ENCODE measurements around the gene PRDM11.
"Not testable (repeated sequence)": the region's sequence is repeated elsewhere in the genome, so short reads cannot be mapped to it uniquely, and the experiment has no call there.

PRDM11 gene

DNA sequence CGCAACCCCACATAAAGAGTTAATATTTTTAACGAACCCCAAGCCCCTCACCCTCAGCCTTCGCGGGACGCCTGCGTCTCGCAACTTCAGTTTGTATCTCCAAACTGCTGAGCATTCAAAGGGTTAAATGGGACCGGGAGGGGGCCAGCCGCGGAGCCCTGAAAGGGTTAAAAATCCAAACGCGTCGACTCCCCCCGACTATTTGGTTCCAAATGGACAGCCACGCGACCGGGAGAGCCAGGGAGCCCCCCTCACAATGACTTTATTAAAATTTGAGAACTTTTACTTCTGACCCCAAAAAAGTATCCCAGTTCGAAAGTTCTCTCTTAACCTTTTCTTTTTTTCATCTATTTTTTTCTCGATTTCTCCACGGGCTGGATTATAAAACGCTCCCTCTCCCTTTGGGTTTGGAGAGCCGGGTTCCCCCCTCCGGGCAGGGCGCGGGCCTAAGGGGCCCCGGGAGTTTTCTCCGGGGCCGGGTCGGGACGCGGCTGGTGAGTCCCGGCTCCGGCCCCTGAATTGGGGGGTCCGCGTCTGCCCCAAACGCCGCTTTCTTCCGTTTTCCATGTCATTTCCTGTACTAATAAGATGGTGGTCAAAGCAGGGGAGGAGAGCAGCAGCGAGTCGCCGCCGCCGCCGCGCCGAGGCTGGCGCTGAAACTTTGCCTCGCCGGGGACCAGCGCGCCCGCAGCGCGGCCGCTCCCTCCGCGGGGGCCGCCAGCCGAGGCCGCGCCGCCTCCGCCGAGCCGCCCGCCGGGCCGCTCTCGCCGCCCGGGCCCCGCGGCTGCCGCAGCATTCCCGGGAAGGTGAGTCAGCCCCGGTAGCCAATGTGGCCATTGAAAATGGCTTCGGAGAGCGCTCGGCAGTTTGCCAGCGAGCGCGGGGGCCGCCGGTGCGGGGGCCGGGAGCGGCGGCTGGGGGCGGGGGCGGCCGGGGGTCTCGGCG lies at the start of gene PRDM11:
PRDM11 (plus strand) TSS at position 568 of the 945 bp plus-strand sequence. CDS start 35,128 bp downstream, outside the sequence.
- peak; percentile 74 for DNase-seq

DNA sequence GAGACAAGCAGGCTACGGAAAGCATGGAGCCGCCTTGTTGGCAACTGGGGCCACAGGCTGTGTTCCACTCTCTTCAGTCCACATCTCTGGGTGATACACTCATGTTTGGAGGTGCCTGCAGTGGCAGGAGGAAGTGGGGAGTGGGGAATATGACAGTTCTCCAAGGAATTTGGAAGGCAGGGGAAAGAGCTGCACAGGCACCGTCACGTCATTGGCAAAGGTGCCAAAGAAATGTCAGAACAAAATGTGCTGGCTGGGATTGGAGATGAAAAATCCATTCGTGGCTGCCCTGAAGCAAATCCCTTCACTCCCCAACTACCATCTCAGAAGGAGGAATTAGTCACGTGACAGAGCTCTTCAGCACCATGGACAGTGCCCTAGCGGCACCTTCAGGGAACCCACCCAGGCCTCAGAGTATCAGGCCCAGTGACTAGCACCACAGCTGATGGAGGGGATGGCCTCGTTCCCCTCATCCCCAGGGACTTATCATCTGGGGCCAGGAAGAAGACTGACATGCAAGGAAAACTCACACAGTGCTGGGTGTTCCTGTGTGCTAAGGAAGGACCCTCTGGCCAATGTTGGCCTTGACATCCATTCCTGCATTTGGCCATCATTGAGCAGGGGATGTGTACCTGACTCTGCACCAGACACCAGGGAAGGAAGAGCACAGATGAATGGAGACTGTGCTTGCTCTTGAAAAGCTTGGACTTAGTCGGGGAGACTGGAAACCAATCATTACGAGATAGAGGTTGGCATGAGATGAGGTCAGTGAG lies 48.5 kb upstream of the PRDM11 start:
- no peak for DNase-seq

DNA sequence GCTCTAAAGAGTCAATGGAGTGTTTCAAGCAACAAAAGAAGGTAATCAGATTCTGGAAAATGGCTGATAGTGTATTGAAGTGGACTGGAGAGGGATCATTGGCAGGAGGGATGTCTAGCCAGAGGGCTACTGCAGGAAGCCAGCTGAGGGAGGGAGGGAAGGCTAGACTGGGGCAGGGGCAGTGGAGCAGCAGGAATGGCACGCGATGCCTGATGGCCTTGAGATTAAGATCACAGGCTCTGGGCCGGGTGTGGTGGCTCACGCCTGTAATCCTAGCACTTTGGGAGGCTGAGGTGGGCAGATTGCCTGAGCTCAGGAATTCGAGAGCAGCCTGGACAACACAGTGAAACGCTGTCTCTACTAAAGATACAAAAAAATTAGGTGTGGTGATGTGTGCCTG lies 47.5 kb upstream of the PRDM11 start:
- no peak for DNase-seq

DNA sequence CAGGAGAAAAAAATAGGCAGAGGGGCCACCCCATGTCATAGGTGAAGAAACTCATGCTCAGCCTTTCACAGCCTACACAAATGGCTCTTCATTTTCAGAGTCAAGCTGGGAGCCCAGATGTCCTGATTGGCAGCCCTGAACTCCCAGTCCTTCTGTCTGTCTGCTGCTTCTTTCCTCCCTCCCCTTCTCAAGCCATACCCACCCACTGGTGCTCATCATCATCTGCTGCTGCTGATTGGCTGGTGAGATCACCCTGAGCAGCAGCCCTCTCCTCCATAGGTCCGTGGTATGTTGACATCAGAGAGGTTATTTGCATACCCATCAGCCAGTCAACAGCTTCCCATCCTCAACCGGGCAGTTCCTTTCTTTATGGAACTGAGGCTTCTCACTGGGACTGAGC lies 46.1 kb upstream of the PRDM11 start:
- DNase-seq: no peak

DNA sequence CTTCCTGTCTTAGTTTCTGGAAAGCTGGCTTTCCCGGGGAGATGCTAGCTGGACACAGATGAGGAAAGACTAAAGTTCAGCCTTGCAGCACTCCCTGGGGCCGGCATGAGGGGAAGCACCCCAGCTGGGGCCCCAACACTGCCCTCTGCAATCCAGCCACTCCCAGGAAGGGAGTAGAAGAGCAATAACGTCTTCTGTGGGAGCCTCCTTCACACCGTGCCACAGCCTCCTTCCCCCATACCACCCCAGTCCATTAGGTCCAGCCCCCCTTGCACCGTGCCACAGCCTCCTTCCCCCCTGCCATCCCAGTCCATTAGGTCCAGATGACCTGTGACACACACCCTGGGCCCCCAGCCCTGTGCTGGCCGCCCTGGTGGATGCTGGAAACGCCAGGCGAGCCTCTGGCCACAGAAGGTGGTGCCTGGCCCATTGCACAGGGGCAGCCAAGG lies 44.1 kb upstream of the PRDM11 start:
- no peak for DNase-seq

DNA sequence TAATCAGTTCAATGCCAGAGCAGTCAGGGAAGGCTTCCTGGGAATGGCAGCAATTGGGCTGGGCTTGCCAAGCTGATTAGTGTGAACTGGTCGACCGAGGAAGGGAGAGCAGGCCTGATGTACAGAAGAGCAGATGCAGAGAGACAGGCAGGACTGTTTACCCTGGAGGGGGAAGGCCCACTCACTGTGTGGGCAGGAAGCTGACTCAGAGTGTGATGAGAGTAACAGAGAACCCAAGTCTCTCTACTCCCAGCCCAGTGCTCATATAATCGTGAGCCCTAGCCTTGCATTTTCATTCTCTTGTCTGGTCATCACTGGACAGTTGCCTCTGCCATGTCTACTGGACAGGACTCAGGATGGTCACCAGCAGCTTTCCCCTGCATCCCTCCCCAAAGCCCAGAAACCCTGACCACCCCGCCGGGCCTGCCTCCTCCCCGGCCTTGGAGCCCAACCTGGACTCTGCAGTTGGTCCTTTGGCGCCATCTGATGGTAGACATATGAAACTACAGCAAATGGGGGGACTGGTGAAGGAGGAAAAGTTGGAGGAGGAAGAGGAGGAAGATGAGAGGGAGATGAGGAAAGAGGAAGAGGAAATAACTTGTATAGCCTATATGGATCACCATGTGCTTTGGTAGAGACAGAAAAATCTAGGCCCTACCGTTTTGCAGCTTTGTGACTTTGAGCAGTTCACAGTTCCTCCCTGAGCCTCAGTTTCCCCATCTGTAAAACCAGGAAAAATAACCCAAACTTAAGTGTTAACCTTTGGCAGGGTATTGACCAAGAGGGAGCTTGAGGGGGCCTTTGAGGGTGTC lies 43.4 kb upstream of the PRDM11 start:
- DNase-seq: no peak

DNA sequence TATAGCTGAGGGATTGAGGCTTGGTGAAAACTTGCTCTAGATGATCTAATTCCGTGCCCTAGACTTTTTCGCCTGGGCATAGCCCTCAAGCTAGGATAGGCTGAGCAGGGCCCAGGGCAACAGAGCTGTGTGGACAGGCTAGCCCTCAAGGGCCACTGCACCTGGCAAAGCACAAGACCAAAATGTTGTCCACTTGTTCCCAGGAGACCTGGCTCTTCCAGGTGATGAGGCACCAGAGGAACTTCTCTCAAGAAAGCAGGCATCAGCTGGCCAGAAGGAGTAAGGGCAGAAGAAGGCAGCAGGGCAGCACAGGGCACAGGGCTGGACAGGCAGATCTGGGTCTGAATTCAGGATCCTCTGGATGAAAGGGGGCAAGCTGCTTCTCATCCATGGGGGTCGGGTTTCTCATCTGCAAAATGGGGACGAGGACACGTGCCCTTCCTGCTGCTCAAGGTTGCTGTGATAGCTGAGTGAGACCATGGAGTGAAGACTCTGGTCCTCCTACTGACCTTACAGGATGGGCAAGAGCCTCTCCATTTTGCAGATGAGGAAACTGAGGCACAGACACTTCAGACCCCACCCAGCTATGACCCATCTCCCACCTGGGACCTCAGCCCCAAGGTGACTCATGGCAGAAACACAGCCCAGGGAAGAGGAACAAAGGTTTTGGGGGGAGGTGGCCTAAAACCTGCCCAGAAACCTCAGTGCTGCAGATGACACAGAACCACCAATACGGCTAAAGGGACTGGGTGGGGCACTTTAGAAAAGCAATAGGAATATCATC lies 42.2 kb upstream of the PRDM11 start:
- no peak for DNase-seq

DNA sequence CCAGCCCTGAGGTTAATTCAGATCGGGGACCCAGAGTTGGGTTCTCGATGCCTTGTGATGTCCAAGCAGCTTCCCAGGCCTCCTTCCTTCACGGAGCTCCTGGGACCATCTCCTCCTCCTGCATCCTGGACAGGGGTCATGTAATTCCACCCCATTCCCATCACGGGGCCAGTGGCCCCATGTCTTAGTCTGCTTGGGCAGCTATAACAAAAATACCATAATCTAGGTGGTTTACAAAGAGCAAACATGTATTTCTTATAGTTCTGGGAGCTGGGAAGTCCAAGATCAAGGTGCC lies 41.7 kb upstream of the PRDM11 start:
- DNase-seq: no peak

DNA sequence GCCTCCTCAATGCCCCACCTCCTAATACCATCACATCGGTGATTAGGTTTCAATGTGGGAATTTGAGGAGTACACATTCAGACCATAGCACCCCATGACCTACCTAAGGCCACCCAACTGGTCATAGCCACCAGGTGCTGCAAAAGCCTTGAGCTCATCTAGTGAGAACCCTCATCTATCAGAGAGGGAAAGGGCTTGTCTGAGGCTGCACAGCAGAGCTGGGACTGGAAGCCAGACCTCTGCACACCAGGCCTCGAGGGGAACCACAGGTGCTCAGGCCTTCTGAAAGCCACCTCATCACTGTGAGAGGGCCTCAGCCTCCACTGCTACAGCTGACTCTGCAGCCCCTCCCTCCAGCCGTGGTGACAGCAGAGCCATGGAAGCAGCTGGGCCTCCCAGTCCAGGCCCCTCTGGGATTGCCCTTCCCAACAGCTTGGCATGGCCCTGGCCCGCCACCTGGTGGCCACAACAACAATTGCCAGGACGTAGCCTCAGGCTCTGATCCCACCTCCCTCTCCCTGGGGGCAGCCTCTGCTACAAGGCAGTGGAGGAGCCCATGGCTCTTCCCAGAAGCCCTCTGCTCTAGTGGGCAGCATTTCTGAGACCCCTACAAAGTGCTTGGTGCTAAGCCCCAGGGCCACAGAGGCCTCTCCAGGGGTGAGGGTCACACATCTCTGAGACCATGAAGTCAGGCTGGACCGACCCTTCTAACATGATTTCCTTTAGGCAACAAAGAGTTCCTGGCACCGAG lies 41.0 kb upstream of the PRDM11 start:
- DNase-seq: peak; percentile 18

DNA sequence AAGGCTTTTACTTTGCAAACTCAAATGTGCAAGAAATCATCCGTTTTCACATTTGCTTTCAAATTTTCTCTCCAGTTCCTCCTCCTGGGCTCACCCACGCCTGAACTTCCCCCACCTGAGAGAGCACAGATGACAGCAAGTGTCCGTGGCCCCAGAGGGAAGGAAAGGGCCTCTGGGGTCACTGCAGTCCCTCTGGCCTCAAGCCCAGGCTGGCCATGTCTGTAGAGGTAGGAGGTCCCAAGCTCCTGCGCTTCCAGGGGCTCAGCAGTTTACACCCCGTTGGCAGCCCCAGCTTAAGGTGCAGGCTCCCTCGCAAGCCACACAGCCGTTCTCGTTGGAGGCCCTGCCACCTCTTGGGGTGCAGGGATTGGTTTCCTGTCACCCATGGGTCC lies 40.5 kb upstream of the PRDM11 start:
- DNase-seq: no peak

DNA sequence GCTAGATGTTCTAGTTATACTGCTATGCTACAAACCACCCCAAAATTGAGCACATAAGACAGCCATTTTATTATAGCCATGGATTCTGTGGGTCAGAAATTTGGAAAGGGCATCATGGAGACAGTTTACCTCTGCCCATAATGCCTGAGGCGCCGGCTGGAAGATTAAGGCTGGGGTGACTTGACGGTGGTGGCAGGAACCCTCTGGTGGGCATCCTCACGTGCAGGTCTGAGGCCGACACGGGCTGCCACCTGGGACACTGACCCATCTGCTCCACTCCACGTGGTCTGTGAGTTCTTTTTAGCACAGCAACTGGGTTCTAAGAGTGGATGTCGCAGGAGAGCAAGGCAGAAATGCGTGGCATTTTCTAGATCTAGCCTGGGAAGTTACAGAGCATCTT lies 40.0 kb upstream of the PRDM11 start:
- no peak for DNase-seq

DNA sequence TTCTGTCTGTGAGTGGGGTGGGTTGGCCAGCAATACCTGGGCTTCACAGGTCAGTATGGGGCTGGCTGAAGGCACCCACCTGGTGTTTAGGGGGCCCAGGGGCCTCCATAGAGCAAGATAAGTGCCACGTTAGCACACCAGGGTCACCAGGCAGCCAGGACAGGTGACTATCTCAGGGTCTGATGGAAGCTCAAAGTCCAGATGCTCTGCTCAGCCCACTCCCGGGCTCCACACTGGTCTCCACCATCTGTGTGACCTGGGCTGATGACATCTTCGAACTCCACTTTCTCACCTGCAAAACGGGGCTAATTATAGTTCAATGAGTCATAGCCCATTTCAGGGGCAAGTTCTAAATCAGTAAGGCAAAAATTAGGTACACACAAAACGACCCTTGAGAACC lies 39.4 kb upstream of the PRDM11 start:
- DNase-seq: no peak

DNA sequence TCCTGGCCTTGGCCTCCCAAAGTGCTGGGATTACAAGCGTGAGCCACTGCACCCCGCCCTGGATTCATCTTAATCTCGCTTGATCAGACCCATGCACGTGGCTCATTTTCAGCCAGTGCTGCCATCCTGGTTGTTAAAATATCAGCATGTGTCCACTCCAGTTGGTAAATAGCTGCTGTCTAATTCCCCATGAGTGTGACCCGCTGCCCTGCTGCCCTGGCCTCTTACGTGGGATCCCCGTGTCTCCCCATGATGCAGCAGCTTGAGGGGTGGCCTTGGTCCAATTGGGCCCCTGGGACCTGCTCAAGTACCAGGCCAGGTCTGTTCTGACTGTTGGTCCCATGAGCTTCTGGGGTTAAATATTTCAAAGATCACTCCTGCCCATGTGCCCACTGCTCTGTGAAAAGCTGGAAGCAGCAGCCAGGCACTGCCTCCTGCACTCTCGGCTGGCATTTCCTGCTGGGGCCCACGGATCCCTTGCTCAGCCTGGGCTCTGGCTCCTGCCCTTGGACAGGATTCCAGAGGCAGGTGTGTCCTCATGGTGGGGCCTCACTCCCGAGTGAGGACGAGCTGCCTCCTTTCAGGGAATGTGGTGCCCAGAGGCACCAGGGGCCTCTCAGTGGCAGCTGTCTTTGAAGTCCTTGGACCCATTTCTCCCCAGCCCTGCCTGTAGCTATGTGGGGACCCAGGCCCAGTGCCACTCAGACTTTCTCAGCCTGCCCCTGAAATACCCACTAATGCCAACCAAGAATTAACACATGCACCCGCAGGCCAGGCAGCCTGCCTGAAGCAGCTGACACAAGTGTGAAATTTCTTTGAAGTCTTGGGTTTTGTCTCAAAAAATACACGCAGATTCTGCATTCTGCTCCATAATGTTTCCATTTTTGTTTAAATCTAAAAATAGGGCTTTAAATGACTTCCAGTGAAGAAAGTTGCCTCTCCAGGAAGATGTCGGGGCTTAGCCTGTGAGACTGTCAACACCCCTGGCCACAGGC lies 38.1 kb upstream of the PRDM11 start:
- DNase-seq: no peak

DNA sequence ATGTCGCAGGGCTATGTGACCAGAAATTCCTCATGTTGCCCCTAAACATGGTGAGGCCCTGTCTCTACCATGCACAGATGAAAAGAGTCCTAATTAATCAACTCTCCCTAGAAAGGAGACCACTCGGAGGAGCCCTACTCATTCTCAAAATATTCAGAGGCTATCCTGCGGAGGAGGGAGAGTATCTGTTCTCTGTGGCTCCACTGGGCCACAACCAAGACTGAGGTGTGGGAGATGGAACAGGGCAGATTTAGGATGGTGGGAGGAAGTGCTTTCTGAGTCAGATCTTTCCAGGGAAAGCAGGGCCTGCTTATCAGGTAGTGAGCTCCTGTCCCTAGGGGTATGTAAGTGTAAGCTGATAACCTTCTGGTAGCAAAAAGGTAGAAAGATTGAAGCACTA lies 37.0 kb upstream of the PRDM11 start:
- no peak for DNase-seq

DNA sequence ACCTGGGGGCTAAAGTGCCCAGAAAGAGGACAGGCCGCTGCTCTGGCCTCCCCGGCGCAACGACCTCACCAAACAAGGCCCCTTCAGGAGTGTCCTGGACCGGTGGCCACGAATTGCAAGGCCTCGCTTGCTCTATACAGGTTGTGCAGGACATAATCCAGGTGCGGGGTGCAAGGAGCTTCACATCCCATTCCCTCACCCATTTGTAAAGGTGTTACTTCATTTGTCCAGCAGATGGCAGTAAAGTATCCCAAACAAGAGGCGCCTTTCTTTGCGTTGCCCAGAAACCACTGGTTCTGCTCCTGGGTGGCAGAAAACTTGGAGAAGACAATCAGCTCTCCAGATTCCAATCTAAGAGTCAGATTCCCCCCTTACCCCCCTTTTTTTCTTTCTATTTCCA lies 35.9 kb upstream of the PRDM11 start:
- DNase-seq: peak; percentile 19

DNA sequence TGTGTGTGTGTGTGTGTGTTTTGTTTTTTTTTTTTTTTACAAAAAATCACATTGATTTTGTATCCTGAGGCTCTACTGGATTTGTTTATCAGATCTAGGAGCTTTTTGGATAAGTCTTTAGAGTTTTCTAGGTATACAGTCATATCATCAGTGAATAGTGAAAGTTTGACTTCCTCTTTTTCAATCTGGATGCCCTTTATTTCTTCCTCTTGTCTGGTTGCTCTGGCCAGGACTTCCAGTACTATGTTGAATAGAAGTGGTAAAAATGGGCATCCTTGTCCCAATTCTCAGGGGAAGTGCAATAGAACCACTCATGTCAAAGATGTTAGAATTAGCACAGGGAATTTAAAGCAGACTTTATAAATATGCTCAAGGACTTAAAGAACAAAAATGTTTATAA lies 32.6 kb upstream of the PRDM11 start:
- no peak for DNase-seq

DNA sequence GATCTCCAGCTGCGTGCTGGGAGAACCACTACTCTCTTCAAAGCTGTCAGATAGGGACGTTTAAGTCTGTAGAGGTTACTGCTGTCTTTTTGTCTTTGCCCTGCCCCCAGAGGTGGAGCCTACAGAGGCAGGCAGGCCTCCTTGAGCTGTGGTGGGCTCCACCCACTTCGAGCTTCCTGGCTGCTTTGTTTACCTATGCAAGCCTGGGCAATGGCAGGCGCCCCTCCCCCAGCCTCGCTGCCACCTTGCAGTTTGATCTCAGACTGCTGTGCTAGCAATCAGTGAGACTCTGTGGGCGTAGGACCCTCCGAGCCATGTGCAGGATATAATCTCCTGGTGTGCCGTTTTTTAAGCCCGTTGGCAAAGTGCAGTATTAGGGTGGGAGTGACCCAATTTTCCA lies 18.6 kb upstream of the PRDM11 start:
- not testable (repeated sequence) for DNase-seq

DNA sequence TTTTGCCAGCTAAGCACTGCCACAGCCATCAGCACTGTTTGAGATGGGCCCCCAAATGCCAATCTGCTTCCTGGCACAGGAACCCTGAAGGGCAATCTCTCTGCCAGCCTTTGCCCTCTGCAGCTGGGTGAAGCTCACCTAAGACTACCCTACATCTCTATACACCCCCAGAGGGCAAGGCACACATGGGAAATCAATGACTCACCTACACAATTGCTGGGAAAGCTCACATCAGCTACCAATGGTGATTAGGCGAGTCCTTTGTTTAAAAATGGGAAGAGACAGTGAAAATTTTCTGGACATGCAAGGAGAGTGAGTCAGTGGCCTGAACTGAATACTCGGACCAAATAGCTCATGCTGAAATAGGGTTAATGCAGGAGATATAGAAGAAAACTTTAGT lies 12.6 kb upstream of the PRDM11 start:
- DNase-seq: no peak

DNA sequence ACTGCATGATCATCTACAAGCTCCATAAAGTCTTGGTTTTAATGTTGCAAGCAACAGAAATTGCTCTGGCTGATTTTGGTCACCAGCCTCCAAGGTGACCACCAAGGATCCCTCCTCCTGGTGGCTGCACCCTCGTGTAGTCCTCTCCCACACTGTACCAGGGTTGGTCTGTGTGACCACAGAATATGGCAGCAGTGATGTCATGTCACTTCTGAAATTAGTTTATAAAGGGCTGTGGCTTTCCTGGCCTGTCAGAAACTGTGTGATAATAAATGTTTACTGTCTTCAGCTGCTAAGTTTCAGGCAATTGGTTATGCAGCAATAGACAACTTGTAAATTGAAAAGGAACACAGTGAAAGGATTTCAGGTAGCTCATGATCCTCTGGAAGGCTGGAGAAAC lies 5.3 kb upstream of the PRDM11 start:
- DNase-seq: no peak

DNA sequence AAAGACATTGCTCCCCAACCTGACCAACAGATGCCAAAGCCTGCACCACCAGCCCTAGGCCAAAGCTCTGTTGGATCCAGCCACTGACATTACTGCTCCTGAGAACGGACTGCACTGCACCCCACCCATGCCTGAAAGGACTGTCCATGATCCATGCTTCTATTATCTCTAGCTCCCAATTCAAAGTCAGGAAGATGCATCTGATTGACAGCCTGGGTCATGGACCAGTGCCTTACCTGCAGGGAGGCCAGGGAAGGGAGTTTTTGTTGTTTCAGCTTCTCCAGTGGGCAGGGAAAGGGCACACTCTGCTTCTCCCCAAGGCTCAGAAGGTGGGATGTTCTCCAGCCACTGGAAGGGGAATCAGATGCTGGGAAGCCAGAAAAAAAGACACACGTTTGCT lies 4.8 kb upstream of the PRDM11 start:
- no peak for DNase-seq

All from T1000 (cell line).